Measurements from ENCODE around the gene ATP5MC2.
"Not testable (repeated sequence)": the region's sequence is repeated elsewhere in the genome, so short reads cannot be mapped to it uniquely, and the experiment has no call there.

ATP5MC2 gene

GRCh38 chr12:53644133-53644532 is 31.8 kb downstream of the ATP5MC2 start:
- DNase-seq = no peak

GRCh38 chr12:53643232-53643979 is 32.5 kb downstream of the ATP5MC2 start:
- DNase-seq = no peak

GRCh38 chr12:53638057-53638456 is 37.8 kb downstream of the ATP5MC2 start:
- DNase-seq = no peak

GRCh38 chr12:53636641-53637040 is 39.2 kb downstream of the ATP5MC2 start:
- DNase-seq = no peak

GRCh38 chr12:53635708-53636107 is 40.2 kb downstream of the ATP5MC2 start:
- DNase-seq = not testable (repeated sequence)

- no peak for DNase-seq
These were observed 44.2 kb downstream of the ATP5MC2 start for GRCh38 chr12:53631721-53632120.

GRCh38 chr12:53627919-53628318 is 48.0 kb downstream of the ATP5MC2 start:
- DNase-seq = no peak

GRCh38 chr12:53626702-53627169 is 49.1 kb downstream of the ATP5MC2 start:
- no peak for DNase-seq

GRCh38 chr12:53625946-53626701 is 49.8 kb downstream of the ATP5MC2 start, which contains the start of gene ATF7:
Gene ATF7 (minus strand): TSS chr12:53626382. CDS start chr12:53601000, 25,382 bp downstream.
- DNase-seq = peak; percentile 90 to 98

- no peak for DNase-seq
These were observed 50.4 kb downstream of the ATP5MC2 start for GRCh38 chr12:53625373-53625945.

GRCh38 chr12:53624956-53625355 is 50.9 kb downstream of the ATP5MC2 start:
- DNase-seq = no peak

- DNase-seq = no peak
These were observed 51.4 kb downstream of the ATP5MC2 start for GRCh38 chr12:53624458-53624857.

GRCh38 chr12:53623548-53624385 is 52.1 kb downstream of the ATP5MC2 start:
- peak in 1 of 2 experiments; percentile 54 for DNase-seq

GRCh38 chr12:53622724-53623123 is 53.2 kb downstream of the ATP5MC2 start:
- DNase-seq = no peak

- DNase-seq = no peak
These were observed 57.6 kb downstream of the ATP5MC2 start for GRCh38 chr12:53618275-53618674.

- no peak for DNase-seq
These were observed 58.2 kb downstream of the ATP5MC2 start for GRCh38 chr12:53617700-53618099.

GRCh38 chr12:53616950-53617349 is 58.9 kb downstream of the ATP5MC2 start:
- no peak for DNase-seq

Data from cerebellar nuclear complex (tissue), 1 donor.